HG03469 (cell line): ENCODE measurements around the gene OVCA2.

ENCODE experiments used
- ATAC-seq: cut with Tn5 transposase; IDR thresholded peaks from one replicate; pipeline ENCODE4 v1.9.1; 2021; ENCODE audit warnings: mild to moderate bottlenecking, moderate library complexity, moderate number of reproducible peaks; ENCODE audit not compliant: unreplicated experiment

OVCA2 gene

GRCh38 chr17:2082003-2082781 lies 40.4 kb downstream of the OVCA2 start:
- ATAC-seq, result no peak

- peak; percentile 43 for ATAC-seq
These were observed 41.8 kb downstream of the OVCA2 start for GRCh38 chr17:2083613-2084035.

GRCh38 chr17:2084036-2084765 lies 42.4 kb downstream of the OVCA2 start:
- ATAC-seq, result no peak

GRCh38 chr17:2084766-2085647 lies 43.2 kb downstream of the OVCA2 start:
- no peak for ATAC-seq

- no peak for ATAC-seq
These were observed 43.8 kb downstream of the OVCA2 start for GRCh38 chr17:2085648-2085949.

GRCh38 chr17:2086306-2086705 lies 44.5 kb downstream of the OVCA2 start:
- no peak for ATAC-seq

- ATAC-seq, result no peak
These were observed 45.9 kb downstream of the OVCA2 start for GRCh38 chr17:2087597-2088211.

- ATAC-seq, result peak; percentile 12
These were observed 47.2 kb downstream of the OVCA2 start for GRCh38 chr17:2089021-2089422.

GRCh38 chr17:2090210-2090641 lies 48.4 kb downstream of the OVCA2 start:
- ATAC-seq, result no peak

GRCh38 chr17:2090804-2091534 lies 49.1 kb downstream of the OVCA2 start:
- ATAC-seq, result no peak

GRCh38 chr17:2092253-2092652 lies 50.4 kb downstream of the OVCA2 start:
- no peak for ATAC-seq
